HG02588 (cell line): ENCODE data around the gene PHETA2.

Source experiments
- ATAC-seq: cut with Tn5 transposase; IDR thresholded peaks from one replicate; pipeline ENCODE4 v1.9.1; 2021; ENCODE audit warnings: mild to moderate bottlenecking, moderate library complexity; ENCODE audit not compliant: unreplicated experiment

Gene PHETA2

GRCh38 chr22:42074132-42074811 lies at the start of gene PHETA2:
PHETA2 (plus strand) TSS chr22:42074248; CDS start chr22:42077294, 3,046 bp downstream.
- no peak for ATAC-seq

DNA sequence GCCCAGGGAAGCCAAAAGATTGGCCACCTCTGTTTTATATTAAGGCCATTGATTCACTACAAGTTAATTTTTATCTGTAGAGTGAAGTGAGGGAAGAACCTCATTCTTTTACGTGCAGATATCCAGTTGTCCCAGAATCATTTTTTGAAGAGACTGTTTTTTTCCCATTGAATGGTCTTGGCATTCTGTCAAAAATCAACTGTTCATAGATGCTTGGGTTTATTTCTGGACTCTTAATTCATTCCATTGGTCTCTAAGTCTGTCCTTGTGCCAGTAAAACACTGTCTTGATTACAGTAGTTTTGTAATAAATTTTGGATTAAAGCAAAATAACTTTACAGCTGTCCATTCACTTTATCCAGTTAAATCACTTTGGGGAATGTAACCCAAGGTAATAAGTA lies 48.6 kb upstream of the PHETA2 start:
- no peak for ATAC-seq

GRCh38 chr22:42026705-42027104 lies 47.3 kb upstream of the PHETA2 start:
- no peak for ATAC-seq

DNA sequence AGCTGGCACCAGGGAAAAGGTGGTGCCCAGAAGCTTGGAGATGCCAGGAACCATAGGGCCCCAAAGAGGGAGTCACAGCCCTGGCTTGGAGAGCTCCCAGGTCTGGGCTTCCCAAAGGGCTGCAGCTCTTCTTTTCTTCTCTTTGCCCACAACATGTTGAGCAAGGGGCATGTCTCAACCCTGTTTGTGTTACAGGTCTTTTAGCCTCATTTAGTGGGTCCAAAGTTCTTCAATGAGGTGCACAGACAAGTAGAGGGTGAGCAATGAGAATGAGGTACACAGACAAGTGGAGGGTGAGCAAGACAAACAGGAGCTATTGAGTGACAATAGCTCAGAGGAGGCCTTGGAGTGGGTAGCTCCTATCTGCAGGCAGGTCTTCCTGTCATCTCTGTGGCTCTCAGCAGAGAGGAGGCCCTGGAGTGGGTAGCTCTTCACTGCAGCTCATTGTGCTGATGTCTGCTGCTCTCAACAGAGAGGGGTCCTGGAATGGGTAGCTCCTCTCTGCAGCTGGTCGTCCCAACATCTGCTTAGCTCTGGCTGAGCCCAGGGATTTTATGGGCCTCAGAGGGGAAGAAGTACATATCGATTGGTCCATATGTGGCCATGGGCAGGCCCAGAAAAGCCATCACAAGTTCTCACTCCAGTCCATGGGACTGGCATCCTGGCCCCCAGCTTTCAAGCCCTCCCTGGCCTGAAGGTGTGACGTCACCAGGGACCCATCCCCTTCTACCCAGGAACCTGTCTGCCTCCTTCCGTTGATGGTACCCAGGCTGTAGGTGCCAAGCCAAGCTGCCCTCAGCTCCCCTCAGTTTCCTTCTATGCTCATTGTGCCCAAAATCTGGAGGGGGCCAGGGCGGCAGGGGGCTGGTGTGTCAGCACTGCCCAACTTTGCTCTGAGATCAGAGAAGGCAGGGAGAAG lies 40.5 kb upstream of the PHETA2 start:
- no peak for ATAC-seq

- ATAC-seq = no peak
These were observed 38.8 kb upstream of the PHETA2 start for GRCh38 chr22:42035256-42035655.

DNA sequence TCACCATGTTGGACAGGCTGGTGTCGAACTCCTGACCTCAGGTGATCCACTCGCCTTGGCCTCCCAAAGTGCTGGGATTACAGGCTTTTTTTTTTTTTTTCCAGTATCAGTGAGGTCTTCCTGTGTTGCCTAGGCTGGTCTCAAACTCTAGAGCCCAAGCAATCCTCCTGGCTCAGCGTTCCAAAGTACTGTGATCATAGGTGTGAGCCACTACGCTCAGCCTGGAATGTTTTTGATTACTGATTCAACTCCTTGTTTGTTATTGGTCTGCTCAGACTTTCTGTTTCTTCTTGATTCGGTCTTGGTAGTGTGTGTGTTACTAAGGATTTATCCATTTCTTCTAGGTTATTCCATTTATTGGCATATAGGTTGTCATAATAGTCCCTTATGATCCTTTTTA lies 34.8 kb upstream of the PHETA2 start:
- no peak for ATAC-seq

- no peak for ATAC-seq
These were observed 32.3 kb upstream of the PHETA2 start for GRCh38 chr22:42041784-42042183.

DNA sequence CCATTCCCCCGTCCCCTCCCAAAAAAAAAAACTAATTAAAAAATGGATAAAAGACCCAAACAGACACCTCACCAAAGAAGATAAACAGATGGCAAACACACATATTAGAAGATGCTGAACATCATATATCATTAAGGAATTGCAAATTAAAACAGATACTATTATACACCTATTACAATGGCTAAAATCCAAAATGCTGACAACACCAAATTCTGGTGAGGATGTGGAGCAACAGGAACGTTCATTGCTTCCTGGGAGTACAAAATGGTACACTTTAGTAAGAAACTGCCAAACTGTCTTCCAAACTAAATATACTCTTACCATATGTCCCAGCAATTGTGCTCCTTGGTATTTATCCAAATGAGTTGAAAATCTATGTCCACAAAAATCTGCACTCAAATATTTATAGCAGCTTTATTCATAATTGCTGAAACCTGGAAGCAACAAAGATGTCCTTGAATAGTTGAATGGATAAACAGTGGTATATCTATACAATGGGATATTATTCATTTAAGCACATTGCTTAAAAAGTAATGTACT lies 23.3 kb upstream of the PHETA2 start:
- ATAC-seq = no peak

- no peak for ATAC-seq
These were observed 21.3 kb upstream of the PHETA2 start for GRCh38 chr22:42052765-42053164.

- no peak for ATAC-seq
These were observed 17.1 kb upstream of the PHETA2 start for GRCh38 chr22:42056757-42057511.

DNA sequence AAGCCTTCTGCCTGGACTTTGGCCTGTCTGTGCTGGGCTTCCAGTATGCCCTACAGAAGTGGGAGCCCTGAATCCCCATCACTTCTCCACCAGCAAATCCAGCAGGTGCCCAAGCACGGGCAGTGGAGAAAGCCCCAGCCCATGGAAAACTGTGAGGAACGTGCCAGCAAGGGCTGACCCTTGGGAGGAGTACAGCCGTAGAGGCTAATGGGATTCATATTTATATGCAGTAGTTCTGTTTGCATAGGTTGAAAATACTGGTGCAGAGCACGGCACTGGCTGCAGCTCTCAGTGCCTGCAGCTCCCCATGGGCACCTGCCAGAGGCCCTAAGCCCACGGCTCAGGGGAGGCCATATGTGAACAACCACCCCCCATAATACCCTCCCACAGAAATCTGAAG lies 13.6 kb upstream of the PHETA2 start:
- no peak for ATAC-seq

GRCh38 chr22:42061041-42061440 lies 13.0 kb upstream of the PHETA2 start:
- no peak for ATAC-seq

DNA sequence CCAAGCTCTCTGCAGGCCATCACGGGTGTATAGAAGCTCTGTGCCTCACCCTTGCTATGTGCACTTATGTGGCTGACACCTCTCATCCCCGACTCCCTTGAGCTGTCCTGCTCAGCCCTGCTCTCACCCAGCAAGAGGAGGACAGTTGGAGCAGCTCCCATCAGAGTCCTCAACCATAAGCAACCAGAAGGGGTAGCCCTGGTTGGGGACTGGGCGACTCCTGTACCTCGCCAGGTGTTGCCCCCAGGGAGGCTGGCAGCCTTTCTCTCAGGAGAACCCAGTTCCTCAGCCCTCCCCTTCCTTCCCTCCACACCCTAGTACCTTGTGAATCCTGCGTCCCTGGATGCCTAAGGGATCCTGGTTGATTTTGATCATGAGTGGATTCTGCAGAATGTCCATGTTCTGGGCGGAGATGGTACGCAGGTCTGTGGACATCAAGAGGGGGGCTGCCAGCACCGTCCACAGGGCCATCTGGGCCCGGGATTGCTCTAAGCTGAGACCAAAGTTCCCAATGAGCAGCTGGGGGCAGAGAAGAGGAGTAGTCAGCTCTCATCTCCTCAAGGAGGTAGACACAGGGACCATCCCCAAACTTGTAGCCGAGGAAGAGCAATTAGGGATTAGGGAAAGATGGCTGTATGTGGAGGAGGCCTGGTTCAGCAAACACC lies 11.4 kb upstream of the PHETA2 start:
- ATAC-seq = no peak

DNA sequence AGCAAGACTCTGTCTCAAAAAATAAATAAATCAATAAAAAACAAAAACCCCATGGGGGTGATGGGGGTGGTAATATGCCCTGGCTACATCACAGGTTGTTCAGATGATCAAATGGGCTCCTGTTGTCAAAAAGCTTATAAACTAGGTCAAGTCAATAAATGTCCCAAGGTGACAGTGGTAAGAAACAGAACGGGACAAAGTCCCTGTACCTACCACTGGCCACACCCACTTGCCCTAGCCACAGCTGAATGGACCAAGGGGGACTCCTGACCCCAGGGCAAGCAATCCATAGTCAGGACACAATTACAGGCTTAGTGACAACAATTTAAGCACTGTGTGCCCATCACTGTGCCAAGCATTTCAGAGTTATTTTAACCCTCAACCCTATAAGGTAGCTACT lies 9.4 kb upstream of the PHETA2 start:
- ATAC-seq = no peak

GRCh38 chr22:42065438-42066125 lies 8.5 kb upstream of the PHETA2 start:
- ATAC-seq = no peak

- ATAC-seq = no peak
These were observed 7.8 kb upstream of the PHETA2 start for GRCh38 chr22:42066126-42066761.

DNA sequence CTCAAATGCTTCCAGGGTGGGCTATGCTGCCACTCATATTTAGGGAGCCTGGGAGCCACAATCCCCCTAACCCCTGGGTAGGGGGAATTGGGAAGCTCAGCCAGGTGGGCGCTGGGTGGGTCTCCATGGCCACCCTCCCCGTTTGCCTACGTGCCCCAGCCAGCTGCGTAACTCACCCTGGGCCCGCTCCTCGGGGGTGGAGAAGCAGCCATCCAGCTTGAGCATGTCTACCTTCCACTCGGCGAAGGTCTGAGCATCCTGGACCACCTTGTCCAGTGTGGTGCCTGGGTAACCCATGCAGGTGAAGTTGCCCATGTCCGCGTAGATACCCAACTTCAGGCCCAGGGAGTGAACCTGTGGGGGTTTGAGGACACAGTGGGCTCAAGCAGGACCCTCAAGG lies 7.1 kb upstream of the PHETA2 start:
- no peak for ATAC-seq

DNA sequence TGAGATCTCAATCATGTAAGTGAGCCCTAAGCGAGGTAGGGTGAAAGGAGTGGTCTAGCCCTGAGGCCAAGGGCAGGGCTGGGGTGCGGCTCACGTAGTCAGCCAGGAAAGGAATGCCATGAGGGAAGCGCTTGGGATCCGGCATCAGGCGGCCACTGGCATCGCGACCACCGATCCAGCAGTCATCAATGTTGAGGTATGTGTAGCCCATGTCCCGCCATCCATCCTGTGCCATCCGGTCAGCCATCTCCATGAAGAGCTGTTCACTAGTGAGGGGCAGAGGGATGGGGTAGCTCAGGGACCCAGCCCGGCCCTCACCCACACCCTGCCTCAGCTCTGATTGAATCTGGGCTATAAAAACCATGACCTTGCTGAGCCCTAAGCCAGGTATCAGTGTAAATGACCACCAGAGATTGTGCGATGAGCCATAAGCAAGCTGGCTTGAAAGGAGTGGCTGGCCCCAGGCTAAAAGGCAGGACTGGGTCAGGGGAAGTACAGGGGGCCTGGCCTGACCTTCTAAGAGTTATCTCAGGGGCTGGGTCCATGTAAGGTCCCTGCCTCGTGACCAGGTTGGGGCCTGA lies 6.3 kb upstream of the PHETA2 start:
- no peak for ATAC-seq

DNA sequence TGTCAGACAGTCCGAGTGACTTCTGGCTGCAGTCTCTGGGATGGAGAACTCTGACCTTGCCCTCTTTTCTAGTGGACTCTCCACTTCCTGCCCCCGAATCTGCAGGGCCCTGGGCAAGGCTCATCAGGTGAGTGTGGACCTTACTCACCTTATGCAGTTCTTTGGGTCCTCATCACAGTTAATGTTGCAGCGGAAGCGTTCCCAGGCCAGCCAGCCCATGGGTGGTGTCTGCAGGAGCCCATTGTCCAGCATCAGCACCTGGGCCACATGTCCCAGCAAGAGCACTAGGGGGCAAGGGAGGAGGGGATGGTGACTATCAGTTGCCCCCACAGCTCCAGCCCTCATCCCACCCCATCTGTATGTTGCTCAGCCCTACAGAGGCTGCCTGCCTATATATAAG lies 5.8 kb upstream of the PHETA2 start:
- no peak for ATAC-seq
